Prostate gland (tissue), 2 donors: ENCODE results near the gene SLC26A11. TPM values are rescaled to one million over a fixed set of nuclear protein-coding genes. Genes with fewer than 3 reads are reported as not detected.
"Not testable (repeated sequence)": the region's sequence is repeated elsewhere in the genome, so short reads cannot be mapped to it uniquely, and the experiment has no call there.

ENCODE experiments used
- DNase-seq: peaks from one replicate; pipeline ENCODE4 v3.0.0-alpha.2; 2019; ENCODE audit warnings: low spot score
- H3K27ac ChIP-seq, 2 donors: fragments of 200-600 bp; sonication (generic); 2 replicates each; pipeline ENCODE4 v1.5.1; 2017 to 2019
- H3K27me3 ChIP-seq: fragments of 200-600 bp; sonication (generic); replicated peaks from 2 replicates; pipeline ENCODE4 v1.5.1; 2019; ENCODE audit not compliant: insufficient read depth
- H3K36me3 ChIP-seq, 2 donors: fragments of 200-600 bp; sonication (generic); 1 replicate in 1 of 2; 2 replicates in 1 of 2; pipeline versions ENCODE4 v1.5.1 to v1.8.1; 2017 to 2019
- H3K4me1 ChIP-seq: fragments of 200-600 bp; sonication (generic); replicated peaks from 2 replicates; pipeline ENCODE4 v1.5.1; 2019
- H3K4me3 ChIP-seq, 2 donors: fragments of 200-600 bp; sonication (generic); 2 replicates each; pipeline ENCODE4 v1.5.1; 2017 to 2019
- H3K9me3 ChIP-seq: fragments of 200-600 bp; sonication (generic); 2 replicates; pipeline ENCODE4 v1.5.1; 2017
- CTCF ChIP-seq, 4 experiments: fragments of 200-600 bp in 2 of 4; fragments of 450-650 bp in 2 of 4; sonication (generic) in 2 of 4; IDR thresholded peaks; 1 replicate in 3 of 4; 2 replicates in 1 of 4; pipeline ENCODE4 v1.5.1; 2016 to 2019; ENCODE audit warnings: antibody characterized with exemption in 4 of 4, mild to moderate bottlenecking in 2 of 4, moderate library complexity in 2 of 4
- POLR2A ChIP-seq: fragments of 450-650 bp; IDR thresholded peaks from one replicate; pipeline ENCODE4 v1.6.1; 2016; ENCODE audit warnings: antibody characterized with exemption, mild to moderate bottlenecking
- POLR2AphosphoS5 ChIP-seq: sonication (generic); formaldehyde crosslinking; IDR thresholded peaks from one replicate; pipeline ENCODE4 v1.6.1; 2017; ENCODE audit warnings: antibody characterized with exemption
- WGBS: methylation state at CpG from one replicate; pipeline ENCODE4 v1.1.5; 2018; 5-methylcytosine and 5-hydroxymethylcytosine counted together
- intact Hi-C: fragments of 100-400 bp; cut with DNase I; formaldehyde crosslinking; loops from one replicate; pipeline ENCODE4 v1.14.2; 2022
- total RNA-seq, 2 donors: library from RNA; depleted of rRNA; stranded (reverse); fragments of >200 nt; gene quantifications; one replicate each; pipeline ENCODE4 v1.1.0, GENCODE V29; 2016

Gene SLC26A11
- total RNA-seq, 2 donors from 2014 or later = 16.9 to 32.4 TPM

GRCh38 chr17:80256034-80256350, 35.8 kb downstream of the SLC26A11 start:
- no peak overlapping the region for H3K27ac ChIP-seq
- no peaks in the 10 kb centered on the region for H3K27me3 ChIP-seq
- H3K36me3 ChIP-seq = no peaks in the 10 kb centered on the region
- no peak for DNase-seq
- no peaks in the 10 kb centered on the region for H3K9me3 ChIP-seq
- no peak overlapping the region for H3K4me3 ChIP-seq
- peaks cover 6% of the 10 kb centered on the region for H3K4me1 ChIP-seq
- TF ChIP-seq CTCF (IDR thresholded peaks at IDR 0.05) = no peak
- no peak for TF ChIP-seq POLR2AphosphoS5
- TF ChIP-seq POLR2A = no peak
- intact Hi-C loops = loop anchor here (10.0 kb wide), 1 partner anchor 251 kb away; no protein-coding TSS in a partner anchor
- WGBS = 97% methylated on average over 5 of the region's 5 CpGs

GRCh38 chr17:80257716-80258213, 37.5 kb downstream of the SLC26A11 start:
- H3K27me3 ChIP-seq = no peaks in the 10 kb centered on the region
- H3K9me3 ChIP-seq = no peaks in the 10 kb centered on the region
- peak overlapping the region in 1 of 2 donors; percentile 90 for H3K27ac ChIP-seq
- peaks cover 17% of the 10 kb centered on the region for H3K4me1 ChIP-seq
- intact Hi-C loops = loop anchor here (10.0 kb wide), 1 partner anchor 253 kb away; no protein-coding TSS in a partner anchor
- H3K4me3 ChIP-seq = no peak overlapping the region
- no peak for DNase-seq
- 74% methylated on average over 14 of the region's 14 CpGs for WGBS
- no peaks in the 10 kb centered on the region for H3K36me3 ChIP-seq
- TF ChIP-seq CTCF (IDR thresholded peaks at IDR 0.05) (no peak), POLR2A (no peak), POLR2AphosphoS5 (no peak)

- 72% methylated on average over 2 of the region's 2 CpGs for WGBS
- H3K9me3 ChIP-seq, DNase-seq, H3K4me3 ChIP-seq, H3K36me3 ChIP-seq, H3K27me3 ChIP-seq: not testable (repeated sequence)
- intact Hi-C loops = loop anchor here (10.0 kb wide), 1 partner anchor 253 kb away; no protein-coding TSS in a partner anchor
- peak overlapping the region in 1 of 2 donors; percentile 90 for H3K27ac ChIP-seq
- peaks cover 22% of the 10 kb centered on the region for H3K4me1 ChIP-seq
These were observed 38.1 kb downstream of the SLC26A11 start for GRCh38 chr17:80258296-80258695.

- no peak for TF ChIP-seq POLR2A
- H3K36me3 ChIP-seq = no peaks in the 10 kb centered on the region
- no peaks in the 10 kb centered on the region for H3K27me3 ChIP-seq
- WGBS = 52% methylated on average over 18 of the region's 18 CpGs
- H3K4me1 ChIP-seq = peaks cover 26% of the 10 kb centered on the region
- no peaks in the 10 kb centered on the region for H3K9me3 ChIP-seq
- intact Hi-C loops = loop anchor here (10.0 kb wide), 1 partner anchor 255 kb away; no protein-coding TSS in a partner anchor
- peak; percentile 8 for DNase-seq
- H3K4me3 ChIP-seq = peak overlapping the region; percentile 54 to 56
- H3K27ac ChIP-seq = peak overlapping the region; percentile 81 to 90
These were observed 39.3 kb downstream of the SLC26A11 start for GRCh38 chr17:80259457-80260068.

- H3K27ac ChIP-seq = peak overlapping the region; percentile 81 to 90
- 1% methylated on average over 16 of the region's 63 CpGs for WGBS
- H3K9me3 ChIP-seq = no peaks in the 10 kb centered on the region
- H3K36me3 ChIP-seq = no peaks in the 10 kb centered on the region
- H3K4me1 ChIP-seq = peaks cover 23% of the 10 kb centered on the region
- intact Hi-C loops = no loop called here
- no peaks in the 10 kb centered on the region for H3K27me3 ChIP-seq
- peak overlapping the region; percentile 54 to 56 for H3K4me3 ChIP-seq
- no peak for TF ChIP-seq POLR2AphosphoS5
- TF ChIP-seq CTCF (IDR thresholded peaks at IDR 0.05) = peak in 2 of 4 experiments; percentile 24
- peak; percentile 77 for TF ChIP-seq POLR2A
- DNase-seq = peak; percentile 60
These were observed 39.9 kb downstream of the SLC26A11 start for GRCh38 chr17:80260069-80260535.

GRCh38 chr17:80260791-80261158, 40.5 kb downstream of the SLC26A11 start, which contains the start of gene RNF213:
RNF213 (plus strand) TSS chr17:80260852; CDS start chr17:80263682, 2,830 bp downstream.
- DNase-seq = peak; percentile 29
- Histone ChIP-seq H3K27me3 (no peaks in the 10 kb centered on the region), H3K27ac (peak within 1 kb of the TSS; percentile 99), H3K36me3 (no peaks in the 10 kb centered on the region), H3K4me1 (peaks cover 20% of the 10 kb centered on the region), H3K9me3 (no peaks in the 10 kb centered on the region), H3K4me3 (peak within 1 kb of the TSS; percentile 99 to 100)
- intact Hi-C loops = no loop called here
- WGBS = 2% methylated on average over 19 of the region's 54 CpGs
- TF ChIP-seq POLR2A (peak; percentile 80), CTCF (IDR thresholded peaks at IDR 0.05) (peak in 1 of 4 experiments; percentile 7), POLR2AphosphoS5 (no peak)
